Stimulated activated CD8-positive, alpha-beta memory T cell treated with anti-CD3 and anti-CD28 coated beads, Interleukin-12 subunit alpha, Interleukin-12 subunit beta, amount 100 ng/mL, for 24 hours (primary cell): ENCODE data around the gene RILPL1.
"Not testable (repeated sequence)": the region's sequence is repeated elsewhere in the genome, so short reads cannot be mapped to it uniquely, and the experiment has no call there.

Source experiments
- DNase-seq: peaks from one replicate; pipeline ENCODE4 v3.0.0-alpha.2; 2020; ENCODE audit errors: extremely low read depth

RILPL1 gene

DNA sequence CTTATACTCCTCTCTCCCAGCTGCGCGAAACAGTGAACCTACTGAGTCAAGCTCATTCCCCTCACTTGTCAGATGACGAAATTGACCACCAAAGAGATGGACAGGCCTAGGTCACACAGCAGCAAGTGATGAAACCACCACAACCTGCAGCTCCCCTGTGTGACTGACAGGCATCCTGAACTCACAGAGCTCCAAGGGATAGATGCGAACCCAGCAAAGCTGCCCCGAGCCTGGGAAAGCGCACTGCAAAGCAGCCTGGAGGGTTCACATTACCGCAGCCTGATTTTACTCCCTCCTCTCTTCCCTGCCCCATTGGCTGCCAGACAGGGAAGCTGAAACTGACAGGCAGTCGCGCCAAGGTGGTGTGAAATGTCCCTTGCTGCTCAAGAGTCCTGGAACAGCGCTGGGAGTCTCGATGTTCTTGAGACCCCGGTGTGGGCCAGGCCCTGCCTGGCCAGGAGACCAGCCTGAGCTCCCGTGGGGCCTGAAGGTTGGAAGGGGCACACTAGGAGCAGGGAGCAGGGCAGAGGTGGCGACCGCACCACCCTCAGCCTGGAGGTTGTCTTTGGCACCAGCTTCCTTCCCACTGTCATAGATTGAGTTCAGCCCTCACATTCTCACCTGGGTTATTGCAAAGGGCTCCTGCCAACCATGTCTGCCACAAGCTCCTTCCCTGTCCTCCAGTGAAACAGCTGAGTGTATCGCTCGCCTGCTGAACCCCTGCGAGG lies 39.2 kb downstream of the RILPL1 start:
- no peak for DNase-seq

DNA sequence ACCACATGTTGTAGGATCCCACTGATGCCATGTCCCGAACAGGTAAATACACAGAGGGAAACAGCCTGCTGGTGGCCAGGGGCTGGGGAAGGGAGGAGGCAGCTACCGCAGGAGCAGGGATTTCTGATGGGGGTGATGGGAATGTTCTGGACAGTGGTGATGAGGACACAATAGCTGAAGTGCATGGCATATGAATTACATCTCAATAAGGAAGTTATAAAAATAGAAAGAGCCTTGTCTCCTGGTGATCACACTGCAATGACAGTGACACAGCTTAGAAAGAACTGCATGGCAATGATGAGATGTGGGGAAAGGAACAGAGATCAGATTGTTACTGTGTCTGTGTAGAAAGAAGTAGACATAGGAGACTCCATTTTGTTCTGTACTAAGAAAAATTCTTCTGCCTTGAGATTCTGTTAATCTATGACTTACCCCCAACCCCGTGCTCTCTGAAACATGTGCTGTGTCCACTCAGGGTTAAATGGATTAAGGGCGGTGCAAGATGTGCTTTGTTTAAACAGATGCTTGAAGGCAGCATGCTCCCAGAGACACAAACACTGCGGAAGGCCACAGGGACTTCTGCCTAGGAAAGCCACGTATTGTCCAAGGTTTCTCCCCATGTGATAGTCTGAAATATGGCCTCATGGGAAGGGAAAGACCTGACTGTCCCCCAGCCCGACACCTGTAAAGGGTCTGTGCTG lies 41.0 kb downstream of the RILPL1 start:
- not testable (repeated sequence) for DNase-seq

DNA sequence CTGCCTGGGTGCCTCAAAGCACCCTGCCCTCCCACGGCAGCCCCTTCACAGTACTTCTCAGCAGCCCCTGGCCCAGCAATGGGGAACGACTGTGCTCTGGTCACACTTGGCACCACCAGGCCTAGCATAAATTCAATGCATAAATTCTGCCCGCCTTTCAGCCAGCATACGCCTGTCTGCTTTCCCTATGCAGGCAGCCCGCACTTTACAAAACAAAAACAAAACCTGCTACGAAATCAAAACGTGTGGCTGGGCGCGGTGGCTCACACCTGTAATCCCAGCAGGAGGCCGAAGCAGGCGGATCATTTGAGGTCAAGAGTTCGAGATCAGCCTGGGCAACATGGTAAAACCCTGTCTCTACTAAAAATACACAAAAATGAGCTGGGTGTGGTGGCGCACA lies 42.0 kb downstream of the RILPL1 start:
- DNase-seq, result no peak

GRCh38 chr12:123491056-123491455 lies 42.5 kb downstream of the RILPL1 start:
- no peak for DNase-seq

DNA sequence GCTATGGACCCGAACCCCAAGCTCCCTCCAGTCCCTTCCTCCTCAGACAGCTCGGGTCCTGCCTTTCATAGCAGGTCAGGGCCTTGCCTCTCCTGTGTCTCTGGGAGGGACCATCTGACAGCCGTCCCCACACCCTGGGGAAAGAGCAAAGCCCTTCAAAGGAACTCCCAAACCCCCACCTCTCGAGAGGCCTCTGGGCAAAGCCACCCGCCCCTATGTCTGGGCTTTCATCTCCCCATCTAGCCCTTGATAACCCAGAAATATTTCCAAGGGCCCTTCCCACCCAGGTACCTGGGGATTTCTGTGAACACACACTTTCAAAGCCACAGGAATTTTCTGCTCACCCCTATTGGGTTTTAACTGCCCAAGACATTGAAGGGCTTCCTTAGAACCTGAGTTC lies 43.4 kb downstream of the RILPL1 start:
- no peak for DNase-seq

DNA sequence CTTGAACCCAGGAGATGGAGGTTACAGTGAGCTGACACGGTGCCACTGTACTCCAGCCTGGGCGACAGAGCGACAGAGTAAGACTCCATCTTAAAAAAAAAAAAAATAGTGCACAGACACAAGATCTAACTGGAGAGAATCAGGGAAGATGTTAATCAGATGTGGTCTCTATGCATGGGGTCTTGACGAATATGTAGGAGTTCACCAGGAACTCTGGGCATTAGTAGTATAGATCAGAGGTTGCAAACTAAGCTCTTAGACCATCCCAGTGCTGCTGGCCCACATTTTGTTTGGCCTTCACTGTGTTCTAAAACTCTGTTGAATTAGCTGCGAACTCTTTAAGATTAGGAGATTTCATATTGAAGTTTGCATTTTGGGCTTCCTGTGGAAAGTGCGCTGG lies 43.9 kb downstream of the RILPL1 start:
- no peak for DNase-seq

- DNase-seq, result no peak
Observed at GRCh38 chr12:123488539-123489230, 44.8 kb downstream of the RILPL1 start.

DNA sequence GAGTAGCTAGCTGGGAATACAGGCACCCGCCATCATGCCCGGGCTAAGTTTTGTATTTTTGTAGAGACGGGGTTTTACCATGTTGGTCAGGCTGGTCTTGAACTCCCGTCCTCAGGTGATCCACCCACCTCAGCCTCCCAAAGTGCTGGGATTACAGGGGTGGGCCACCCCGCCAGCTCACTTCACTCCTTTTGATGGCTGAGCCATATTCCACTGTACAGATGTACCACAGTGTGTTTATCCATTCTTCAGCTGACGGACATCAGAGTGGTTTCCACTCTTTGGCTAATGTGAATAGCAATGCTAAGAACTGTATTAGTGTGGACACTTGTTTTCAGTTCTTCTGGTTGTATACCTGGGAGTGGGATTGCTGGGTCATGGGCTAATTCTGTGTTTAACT lies 46.1 kb downstream of the RILPL1 start:
- DNase-seq, result no peak

DNA sequence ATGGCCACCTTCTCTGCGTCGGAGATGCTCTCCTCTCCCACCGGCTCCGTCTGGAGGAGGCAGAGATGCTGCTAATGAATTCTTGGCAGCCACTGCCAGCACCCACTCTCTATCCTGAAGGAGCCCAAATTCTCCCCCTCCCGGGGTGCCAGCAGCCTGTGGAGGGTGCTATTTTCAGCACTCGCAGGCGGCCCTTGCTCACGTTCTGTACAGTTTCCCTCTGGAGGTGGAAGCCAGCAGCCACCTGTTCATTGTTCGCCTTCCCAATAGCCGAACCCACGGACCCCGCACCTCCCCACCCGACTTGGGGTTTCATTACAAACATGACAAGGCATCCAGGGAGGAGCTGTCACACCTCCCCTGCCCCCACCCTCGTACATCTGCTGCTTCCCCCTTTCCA lies 47.8 kb downstream of the RILPL1 start:
- DNase-seq, result no peak

DNA sequence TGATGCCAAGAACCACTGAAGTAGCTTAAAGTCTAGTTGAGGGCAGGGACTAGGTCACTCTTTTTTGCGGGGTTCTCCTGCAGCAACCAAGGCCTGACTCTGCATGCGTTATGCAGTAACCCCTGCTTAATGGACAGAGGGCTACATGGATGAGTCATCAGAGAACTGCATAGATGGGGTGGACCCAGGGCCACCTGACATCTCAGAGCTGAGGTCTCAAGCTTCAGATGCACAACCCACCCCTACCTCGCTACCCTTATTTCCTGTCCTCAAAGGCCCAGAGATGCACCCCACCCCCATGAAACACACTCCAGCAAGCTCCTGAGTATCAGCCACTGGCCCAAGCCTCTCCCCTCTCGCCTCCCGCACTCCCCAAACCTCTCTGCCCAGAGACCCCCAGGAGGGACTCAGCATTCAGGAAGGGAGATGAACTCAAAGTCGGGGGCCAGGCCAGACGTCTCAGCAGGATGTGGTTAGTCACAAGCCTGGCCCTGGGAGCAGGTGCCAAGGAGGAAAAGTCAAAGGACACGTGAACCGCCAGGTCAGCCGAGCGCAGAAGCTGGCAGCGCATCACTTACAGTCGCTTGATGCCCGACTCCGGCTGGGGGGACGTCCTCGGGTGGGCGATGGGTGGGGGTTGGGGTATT lies 49.8 kb downstream of the RILPL1 start:
- DNase-seq, result no peak

DNA sequence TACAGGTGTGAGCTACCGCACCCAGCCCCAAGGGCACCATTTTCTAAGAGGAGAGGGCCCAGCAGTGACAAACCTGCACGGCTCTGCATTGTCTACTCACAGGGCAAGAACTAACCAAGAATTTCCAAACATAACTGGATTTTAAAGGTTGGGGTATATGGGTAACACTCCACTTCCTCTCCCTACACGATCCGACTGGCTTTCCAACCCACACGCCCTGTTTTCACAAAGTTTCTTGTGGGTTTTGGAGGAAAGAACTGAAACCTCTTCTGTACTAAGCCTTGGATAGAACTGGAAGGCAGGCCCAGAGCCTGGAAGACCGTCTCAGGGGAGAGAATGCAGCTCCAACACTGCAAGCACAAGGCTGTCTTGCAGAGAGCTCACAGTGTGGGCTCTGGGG lies 50.6 kb downstream of the RILPL1 start:
- DNase-seq, result no peak

DNA sequence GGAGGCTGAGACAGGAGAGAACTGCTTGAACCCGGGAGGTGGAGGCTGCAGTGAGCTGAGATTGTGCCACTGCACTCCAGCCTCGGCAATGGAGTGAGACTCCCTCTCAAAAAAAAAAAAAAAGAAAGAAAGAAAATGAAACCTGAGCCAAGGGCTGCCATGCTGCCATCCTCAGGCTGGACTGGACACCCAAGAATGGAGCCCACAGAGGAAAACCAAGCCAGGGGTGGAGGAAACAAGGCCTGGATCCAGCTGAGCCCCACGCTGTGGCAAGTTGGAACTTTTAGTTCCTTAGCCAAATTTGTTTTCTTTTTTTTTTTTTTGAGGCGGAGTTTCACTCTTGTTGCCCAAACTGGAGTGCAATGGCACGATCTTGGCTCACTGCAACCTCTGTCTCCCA lies 52.3 kb downstream of the RILPL1 start:
- not testable (repeated sequence) for DNase-seq

DNA sequence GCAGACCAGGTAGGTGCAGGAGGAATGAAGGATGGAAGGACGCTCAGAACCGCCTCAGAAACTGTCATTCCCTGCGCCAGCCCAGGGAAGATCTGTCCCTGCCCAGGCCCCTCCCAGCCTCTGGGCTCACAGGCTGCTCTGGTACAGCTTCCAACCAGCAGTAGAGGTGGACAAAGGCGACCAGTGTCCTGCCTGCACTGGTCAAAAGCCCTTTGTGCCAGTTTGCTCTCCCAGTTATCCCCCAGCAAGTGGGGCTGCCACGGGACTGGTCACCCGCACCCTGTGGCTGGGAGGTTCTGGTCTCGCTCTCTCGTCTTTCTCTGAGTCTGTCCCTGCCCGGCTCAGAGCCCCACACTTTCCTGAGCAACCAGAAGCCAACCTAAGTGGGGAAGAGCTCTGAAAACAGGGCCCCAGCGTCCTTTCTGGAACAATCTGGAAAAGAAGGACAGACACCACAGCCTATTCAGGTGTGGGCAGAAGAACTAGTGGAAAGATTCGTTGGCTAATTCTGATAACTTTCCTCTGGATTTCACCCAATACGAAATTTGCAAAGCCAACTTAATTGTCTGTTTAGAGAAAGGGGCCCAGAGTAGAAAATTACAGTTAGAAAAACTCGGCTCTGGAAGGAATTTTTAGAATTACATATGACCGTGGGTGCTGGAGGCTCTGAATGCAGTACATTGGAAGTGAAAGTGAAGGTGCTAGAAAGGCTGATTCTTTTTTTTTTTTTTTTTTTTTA lies 53.9 kb downstream of the RILPL1 start:
- no peak for DNase-seq

DNA sequence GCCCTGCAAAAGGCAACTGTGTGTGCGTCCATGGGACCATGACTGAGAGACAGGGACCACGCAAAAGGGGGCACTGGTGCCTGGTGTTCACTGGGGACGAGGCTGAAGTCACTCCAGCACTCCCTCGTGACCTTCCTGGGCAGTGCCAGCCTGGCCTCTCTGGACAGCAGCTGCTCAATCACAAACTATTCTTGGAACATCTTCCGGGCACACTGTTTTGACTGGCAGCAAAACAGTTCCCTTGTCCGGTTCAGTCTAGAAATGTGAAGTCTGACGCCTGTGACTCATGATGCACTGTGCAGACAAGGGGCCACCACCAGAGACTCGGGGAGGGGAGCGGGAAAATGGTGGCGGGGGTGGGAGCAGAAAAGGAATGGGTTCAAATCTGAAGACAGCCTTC lies 54.8 kb downstream of the RILPL1 start:
- DNase-seq, result no peak

GRCh38 chr12:123478069-123478468 lies 55.5 kb downstream of the RILPL1 start:
- DNase-seq, result no peak

GRCh38 chr12:123475246-123475703 lies 58.2 kb downstream of the RILPL1 start:
- no peak for DNase-seq

GRCh38 chr12:123474485-123475245 lies 58.9 kb downstream of the RILPL1 start:
- DNase-seq, result no peak

DNA sequence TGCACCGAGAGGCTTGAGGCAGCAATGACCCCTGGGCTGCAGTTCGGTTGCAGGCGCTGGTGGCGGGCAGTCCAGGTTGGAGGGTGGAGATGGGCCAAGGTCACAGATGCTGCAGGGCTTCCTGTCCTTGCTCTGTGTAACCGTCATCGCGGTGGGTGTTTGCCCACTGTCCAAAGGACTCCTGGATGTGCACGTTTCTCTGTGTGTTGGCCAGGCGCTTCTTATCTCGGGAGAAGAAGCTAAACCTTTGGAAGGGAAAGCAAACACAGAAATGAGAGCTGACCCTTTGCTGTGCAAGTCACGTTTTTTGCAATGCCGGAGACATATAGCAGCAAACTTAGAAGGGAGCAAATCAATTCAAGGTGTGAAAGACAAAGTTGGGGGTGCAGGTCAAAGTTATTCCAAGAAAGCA lies 61.1 kb downstream of the RILPL1 start:
- DNase-seq, result no peak

DNA sequence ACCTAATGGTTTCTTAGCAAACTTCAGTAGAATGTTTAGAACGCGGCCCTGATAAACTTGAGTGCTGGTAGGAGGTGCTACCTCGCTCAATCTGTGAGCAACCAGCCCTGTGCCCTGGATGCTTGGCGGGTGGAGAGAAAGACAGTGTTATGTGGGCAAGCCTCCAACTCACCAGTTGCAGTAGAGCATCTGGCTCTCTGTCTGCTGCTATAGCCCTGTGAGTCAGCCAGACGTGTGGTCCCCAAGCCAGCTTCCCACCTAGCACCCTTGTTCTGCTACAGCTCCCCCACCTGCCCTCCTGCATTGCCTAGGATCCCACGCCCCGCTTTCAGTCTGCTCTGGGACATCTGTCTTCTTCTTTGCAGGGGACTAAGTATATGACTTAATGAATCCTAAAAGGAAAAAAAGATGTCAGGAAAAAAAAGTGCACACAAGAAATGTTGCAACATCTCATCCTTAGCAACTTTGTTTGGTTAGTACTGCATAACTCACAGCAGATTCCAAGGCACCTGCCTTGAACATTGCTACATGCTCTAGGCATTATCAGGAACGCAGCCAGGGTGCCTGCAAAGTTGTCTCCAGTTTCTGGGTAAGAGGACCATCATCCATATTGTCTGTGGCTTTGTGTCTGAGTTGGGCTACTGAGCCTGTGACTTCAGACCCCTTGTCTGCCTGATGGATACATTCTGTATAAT lies 62.0 kb downstream of the RILPL1 start:
- DNase-seq, result no peak

DNA sequence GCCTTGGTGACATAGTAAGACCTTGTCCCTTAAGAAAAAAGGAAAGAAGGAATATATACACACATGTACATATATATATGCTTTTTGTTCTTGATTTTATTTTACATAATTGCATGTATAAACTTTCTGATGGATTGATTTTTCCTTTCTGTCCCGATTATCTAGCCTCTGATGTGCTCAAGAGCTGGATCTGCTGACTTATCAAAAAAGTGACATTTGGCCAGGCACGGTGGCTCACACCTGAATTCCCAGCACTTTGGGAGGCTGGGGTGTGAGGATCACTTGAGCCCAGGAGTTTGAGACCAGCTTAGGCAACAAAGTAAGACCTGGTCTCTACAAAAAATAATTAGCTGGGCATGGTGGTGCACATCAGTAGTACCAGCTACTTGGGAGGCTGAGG lies 63.5 kb downstream of the RILPL1 start:
- no peak for DNase-seq
